Smooth muscle cell of bladder (primary cell): ENCODE data around the gene IPO5. TPM values are rescaled to one million over a fixed set of nuclear protein-coding genes. Genes with fewer than 3 reads are reported as not detected.

Experiments
- total RNA-seq: library from RNA; depleted of rRNA; stranded (reverse); fragments of >200 nt; gene quantifications from 2 replicates; pipeline ENCODE4 v1.2.3, GENCODE V29; 2014

The IPO5 gene
- total RNA-seq, result 126 and 163 TPM in 2 replicates

GRCh38 chr13:97953376-97953970, at the start of gene IPO5:
IPO5 (plus strand) TSS chr13:97953675; CDS start chr13:97976697, 23,022 bp downstream.

Other genes starting within 250 kb of the IPO5 start
- gene FARP1, start 189.4 kb downstream of the IPO5 start, total RNA-seq, result 30.6 and 31.5 TPM in 2 replicates
- not detected in 2 replicates for gene RNF113B, start 223.6 kb downstream of the IPO5 start, total RNA-seq